Hepatocyte (in vitro differentiated cells): Measurements from ENCODE around the gene UBL3.

ENCODE experiments used
- EZH2 ChIP-seq: fragments of 200-600 bp; sonication (generic); IDR thresholded peaks from 2 replicates; pipeline ENCODE4 v1.6.1; 2016; ENCODE audit warnings: antibody characterized with exemption, mild to moderate bottlenecking, borderline replicate concordance
- EZH2phosphoT487 ChIP-seq: fragments of 200-600 bp; sonication (generic); IDR thresholded peaks from one replicate; pipeline ENCODE4 v1.6.1; 2018; ENCODE audit warnings: antibody characterized with exemption, mild to moderate bottlenecking, low read depth, moderate library complexity; ENCODE audit not compliant: unreplicated experiment, severe bottlenecking
- TF ChIP-seq, protein P1 (sequence below): fragments of 200-600 bp; sonication (generic); IDR thresholded peaks from 2 replicates; pipeline ENCODE4 v1.5.1; 2016; ENCODE audit warnings: antibody characterized with exemption, mild to moderate bottlenecking; ENCODE audit not compliant: poor library complexity

DNA sequence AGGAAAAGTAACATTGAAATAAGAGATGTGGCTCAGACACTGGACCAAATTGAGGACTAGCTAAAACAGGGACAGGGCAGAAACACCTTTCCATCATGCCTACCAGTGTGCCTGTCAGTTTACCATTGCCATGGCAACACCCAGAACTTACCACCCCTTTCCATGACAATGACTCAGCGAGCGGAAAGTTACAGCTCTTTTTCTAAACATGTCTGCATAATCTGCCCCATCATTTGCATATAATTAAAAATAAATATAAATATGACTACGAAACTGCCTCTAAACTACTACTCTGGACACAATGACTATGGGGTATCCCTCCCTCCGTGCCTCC, 96.0 kb downstream of the UBL3 start:
- TF ChIP-seq, protein P1, sequence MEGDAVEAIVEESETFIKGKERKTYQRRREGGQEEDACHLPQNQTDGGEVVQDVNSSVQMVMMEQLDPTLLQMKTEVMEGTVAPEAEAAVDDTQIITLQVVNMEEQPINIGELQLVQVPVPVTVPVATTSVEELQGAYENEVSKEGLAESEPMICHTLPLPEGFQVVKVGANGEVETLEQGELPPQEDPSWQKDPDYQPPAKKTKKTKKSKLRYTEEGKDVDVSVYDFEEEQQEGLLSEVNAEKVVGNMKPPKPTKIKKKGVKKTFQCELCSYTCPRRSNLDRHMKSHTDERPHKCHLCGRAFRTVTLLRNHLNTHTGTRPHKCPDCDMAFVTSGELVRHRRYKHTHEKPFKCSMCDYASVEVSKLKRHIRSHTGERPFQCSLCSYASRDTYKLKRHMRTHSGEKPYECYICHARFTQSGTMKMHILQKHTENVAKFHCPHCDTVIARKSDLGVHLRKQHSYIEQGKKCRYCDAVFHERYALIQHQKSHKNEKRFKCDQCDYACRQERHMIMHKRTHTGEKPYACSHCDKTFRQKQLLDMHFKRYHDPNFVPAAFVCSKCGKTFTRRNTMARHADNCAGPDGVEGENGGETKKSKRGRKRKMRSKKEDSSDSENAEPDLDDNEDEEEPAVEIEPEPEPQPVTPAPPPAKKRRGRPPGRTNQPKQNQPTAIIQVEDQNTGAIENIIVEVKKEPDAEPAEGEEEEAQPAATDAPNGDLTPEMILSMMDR, result no peak
- TF ChIP-seq EZH2phosphoT487 (no peak), EZH2 (no peak)
